ENCODE data around the gene IL10RB. TPM values are rescaled to one million over a fixed set of nuclear protein-coding genes. Genes with fewer than 3 reads are reported as not detected.
"Not testable (repeated sequence)": the region's sequence is repeated elsewhere in the genome, so short reads cannot be mapped to it uniquely, and the experiment has no call there.

IL10RB gene
- total RNA-seq, 4 donors from 2014 or later, result 17.9 to 45.5 (median 27.7) TPM

- intact Hi-C loops (cut with DNase I; ENCODE audit: low total_unique reads), result no loop called here
- Histone ChIP-seq H3K4me1 (no peaks in the 10 kb centered on the region), H3K27ac (no peak overlapping the region), H3K4me3 (no peak overlapping the region), H3K36me3 (no peaks in the 10 kb centered on the region), H3K9me3 (no peaks in the 10 kb centered on the region), H3K27me3 (no peaks in the 10 kb centered on the region)
- no peak for DNase-seq
- TF ChIP-seq POLR2A (IDR thresholded peaks at IDR 0.05) (no peak), CTCF (IDR thresholded peaks at IDR 0.05) (no peak)
Measured at GRCh38 chr21:33315946-33316710, 50.0 kb downstream of the IL10RB start.

- TF ChIP-seq CTCF (IDR thresholded peaks at IDR 0.05), result no peak
- no peak for TF ChIP-seq POLR2A (IDR thresholded peaks at IDR 0.05)
- no peak for DNase-seq
- H3K36me3 ChIP-seq, result no peaks in the 10 kb centered on the region
- H3K9me3 ChIP-seq, result no peaks in the 10 kb centered on the region
- H3K27ac ChIP-seq, result no peak overlapping the region
- H3K4me1 ChIP-seq, result no peaks in the 10 kb centered on the region
- H3K27me3 ChIP-seq, result no peaks in the 10 kb centered on the region
- no peak overlapping the region for H3K4me3 ChIP-seq
- intact Hi-C loops (cut with DNase I; ENCODE audit: low total_unique reads), result no loop called here
Measured at GRCh38 chr21:33317145-33317544, 51.0 kb downstream of the IL10RB start.

GRCh38 chr21:33317786-33318486, 51.8 kb downstream of the IL10RB start:
- Histone ChIP-seq H3K36me3 (no peaks in the 10 kb centered on the region), H3K4me1 (no peaks in the 10 kb centered on the region), H3K27me3 (no peaks in the 10 kb centered on the region), H3K4me3 (no peak overlapping the region), H3K9me3 (no peaks in the 10 kb centered on the region), H3K27ac (no peak overlapping the region)
- TF ChIP-seq CTCF (IDR thresholded peaks at IDR 0.05) (no peak), POLR2A (IDR thresholded peaks at IDR 0.05) (no peak)
- DNase-seq, result no peak
- intact Hi-C loops (cut with DNase I; ENCODE audit: low total_unique reads), result no loop called here

DNA sequence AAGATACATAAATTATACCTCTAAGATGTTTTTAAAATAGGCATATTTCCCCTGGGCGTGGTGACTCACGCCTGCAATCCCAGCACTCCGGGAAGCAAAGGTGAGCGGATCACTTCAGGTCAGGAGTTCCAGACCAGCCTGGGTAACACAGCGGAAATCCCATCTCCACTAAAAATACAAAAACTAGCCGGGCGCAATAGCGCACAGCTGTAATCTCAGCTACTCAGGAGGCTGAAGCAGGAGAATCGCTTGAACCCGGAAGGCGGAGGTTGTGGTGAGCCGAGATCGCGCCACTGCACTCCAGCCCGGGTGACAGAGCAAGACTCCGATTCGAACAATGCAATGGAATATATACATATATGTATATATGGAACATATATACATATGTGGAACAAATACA, 54.8 kb downstream of the IL10RB start:
- intact Hi-C loops (cut with DNase I; ENCODE audit: low total_unique reads), result not testable (repeated sequence)

GRCh38 chr21:33323610-33324009, 57.4 kb downstream of the IL10RB start:
- Histone ChIP-seq H3K4me3 (peak overlapping the region in 1 of 2 donors; percentile 98), H3K27ac (peak overlapping the region; percentile 99)
- intact Hi-C loops (cut with DNase I; ENCODE audit: low total_unique reads); H3K4me1 ChIP-seq; H3K36me3 ChIP-seq; DNase-seq; H3K27me3 ChIP-seq; H3K9me3 ChIP-seq: not testable (repeated sequence)

More for the DNA sequence above, 54.8 kb downstream of the IL10RB start:
- H3K27me3 ChIP-seq, H3K4me3 ChIP-seq, H3K4me1 ChIP-seq, H3K9me3 ChIP-seq, H3K36me3 ChIP-seq, H3K27ac ChIP-seq: not testable (repeated sequence)
- peak in 1 of 2 donors; percentile 33 for DNase-seq

Data from uterus (tissue), 4 donors.